ENCODE results near the gene IL17RD.

The IL17RD gene

DNA sequence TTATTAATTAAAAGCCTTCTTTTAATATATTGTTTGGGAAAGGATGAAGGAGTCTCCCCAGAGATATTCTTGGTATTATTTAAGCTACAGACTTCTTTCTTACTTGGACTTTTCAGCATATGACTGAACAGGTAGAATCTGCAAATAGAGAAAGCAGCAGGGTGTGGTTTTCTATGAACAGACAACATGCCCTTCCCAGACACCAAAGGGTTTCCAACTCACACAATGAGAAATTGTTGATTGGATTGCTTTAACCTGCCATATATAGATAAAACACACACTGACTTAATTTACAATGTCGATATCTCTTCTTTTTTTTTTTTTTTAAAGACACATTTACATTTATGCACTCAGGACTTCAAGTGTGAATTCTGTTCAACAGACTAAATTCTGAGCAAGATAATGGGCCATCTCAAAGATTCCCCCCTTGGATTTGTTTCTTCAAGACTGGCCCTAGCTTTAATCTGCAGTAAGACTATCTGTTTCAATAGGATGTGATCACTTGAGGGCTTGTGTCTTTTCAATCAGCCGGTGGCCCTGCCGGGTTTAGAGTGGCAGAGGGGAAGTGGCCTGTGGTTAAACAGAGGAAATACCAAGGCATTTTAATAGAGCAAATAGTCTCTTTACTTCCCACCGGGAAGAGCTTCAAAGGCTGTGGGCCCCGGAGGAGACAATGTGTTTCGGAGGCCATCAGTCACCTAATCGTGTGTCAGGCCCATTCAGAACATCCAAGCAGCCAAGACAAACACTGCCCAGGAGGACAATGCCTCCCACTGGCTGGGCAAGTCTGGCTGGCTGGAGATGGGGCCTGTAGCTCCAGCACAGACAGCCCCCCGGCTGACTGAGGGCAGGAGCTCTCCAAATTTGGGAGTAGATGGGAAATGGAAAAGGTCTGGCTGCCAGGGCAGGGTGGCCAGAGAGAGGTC is 6.1 kb downstream of the IL17RD start:
- peak; percentile 42 for DNase-seq (ENCODE audit: low spot score)

- DNase-seq (ENCODE audit: low spot score) = no peak
Observed at GRCh38 chr3:57158325-57158724, 6.8 kb downstream of the IL17RD start.

DNA sequence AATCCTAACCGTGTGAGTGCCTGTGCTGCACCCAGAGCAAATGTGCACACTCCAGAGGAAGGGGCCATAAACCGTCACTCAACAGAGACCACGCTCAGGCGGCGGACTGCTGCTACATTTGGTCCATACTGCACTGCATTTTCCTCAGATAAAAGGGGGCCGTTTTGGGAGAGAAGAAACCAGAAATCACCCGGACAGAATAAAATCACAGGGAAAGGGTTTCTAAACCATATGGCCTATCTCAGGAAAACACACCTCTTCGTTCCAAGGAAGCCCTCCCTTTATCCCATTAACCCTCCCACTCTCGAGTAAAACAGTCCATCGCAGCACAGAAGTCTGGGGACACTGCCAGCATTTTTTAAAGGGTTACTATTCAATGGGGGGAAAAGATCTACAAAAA is 7.6 kb downstream of the IL17RD start:
- no peak for DNase-seq (ENCODE audit: low spot score)

GRCh38 chr3:57155310-57155643 is 9.9 kb downstream of the IL17RD start:
- no peak for DNase-seq (ENCODE audit: low spot score)

DNA sequence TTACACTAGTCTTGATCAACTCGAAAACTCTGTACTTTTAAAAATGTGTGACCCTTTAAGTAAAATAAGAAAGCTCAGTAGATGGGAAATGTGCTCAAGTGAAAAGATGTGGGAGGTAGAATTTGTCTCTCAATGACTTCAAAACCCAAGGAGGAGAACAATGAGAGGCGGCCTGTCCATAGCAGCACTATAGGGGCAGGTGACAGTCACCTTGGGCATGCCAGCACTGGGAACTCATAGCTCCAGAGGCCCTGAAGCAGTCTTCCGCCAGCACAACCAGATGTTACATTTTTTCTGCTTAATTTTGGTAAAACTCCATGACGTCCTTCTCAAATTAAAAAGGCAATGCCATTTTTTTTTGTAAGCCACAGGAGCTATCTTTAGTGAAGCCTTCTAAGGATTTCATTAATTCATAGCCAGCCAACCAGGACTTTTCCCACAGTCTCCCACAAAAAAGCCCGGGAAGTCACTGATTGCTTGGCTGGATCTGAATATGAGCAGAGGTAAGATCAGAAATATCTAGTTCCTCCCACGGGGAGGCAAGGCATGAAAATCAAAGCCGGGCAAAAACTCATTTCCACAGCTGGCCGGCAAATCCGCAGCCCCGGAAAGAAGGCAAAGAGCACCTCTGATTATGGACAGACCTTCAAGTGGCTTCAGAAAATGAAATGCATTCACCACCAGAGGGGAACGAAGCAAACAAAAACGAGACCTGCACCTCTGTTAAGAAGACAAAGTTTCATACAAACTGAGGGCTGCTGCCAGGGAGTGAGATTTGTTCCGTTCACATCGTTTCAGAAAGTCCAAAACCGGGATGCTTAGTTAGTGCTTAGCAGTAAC is 10.5 kb downstream of the IL17RD start:
- no peak for DNase-seq (ENCODE audit: low spot score)

DNA sequence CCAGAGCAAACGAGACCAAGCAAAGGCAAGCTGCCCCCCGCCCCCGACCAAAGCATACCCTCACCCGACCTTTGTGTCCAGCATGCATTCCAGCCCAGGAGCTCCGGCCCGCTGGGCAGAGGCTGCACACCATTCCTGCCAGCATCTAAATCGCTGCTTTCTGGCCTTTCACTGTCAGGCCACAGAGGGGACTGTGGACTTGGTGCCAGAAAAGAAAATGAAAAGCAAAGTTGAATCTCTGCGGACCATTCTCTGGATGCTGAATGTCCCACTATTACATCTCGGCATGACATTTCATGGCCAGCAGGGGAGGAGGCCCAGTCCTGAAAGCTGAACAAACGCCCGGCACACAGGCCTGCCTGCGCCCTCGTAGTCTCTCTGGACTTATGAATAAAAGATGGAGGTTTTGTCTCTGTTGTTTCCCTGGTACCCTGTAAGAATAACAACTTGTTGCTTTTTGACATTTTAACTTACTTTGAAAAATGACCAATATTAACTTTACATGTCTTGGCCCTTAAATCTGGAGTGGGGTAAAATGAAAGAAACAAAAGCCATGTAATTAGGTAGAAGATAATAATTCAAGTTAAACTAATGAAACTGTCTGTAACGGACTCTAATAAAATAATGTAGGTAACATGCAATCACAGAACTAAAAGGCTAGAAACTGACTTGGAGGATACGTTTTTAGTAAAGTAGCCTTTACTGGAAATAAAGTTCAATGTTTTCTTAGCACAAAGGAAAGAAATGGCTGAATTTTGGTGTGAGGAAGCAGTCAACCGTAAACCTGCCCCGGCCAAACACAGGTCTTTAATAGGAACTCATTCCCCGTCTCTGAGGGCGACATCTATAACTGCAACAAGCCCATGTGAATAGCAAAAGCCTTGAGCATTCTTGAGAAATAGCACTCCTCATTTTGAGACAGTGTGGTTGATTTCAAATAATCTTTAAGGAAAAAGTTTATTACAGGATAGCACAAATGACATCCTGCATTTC is 12.7 kb downstream of the IL17RD start:
- peak; percentile 50 for DNase-seq (ENCODE audit: low spot score)

- no peak for DNase-seq (ENCODE audit: low spot score)
Observed at GRCh38 chr3:57151749-57152148, 13.4 kb downstream of the IL17RD start.

DNA sequence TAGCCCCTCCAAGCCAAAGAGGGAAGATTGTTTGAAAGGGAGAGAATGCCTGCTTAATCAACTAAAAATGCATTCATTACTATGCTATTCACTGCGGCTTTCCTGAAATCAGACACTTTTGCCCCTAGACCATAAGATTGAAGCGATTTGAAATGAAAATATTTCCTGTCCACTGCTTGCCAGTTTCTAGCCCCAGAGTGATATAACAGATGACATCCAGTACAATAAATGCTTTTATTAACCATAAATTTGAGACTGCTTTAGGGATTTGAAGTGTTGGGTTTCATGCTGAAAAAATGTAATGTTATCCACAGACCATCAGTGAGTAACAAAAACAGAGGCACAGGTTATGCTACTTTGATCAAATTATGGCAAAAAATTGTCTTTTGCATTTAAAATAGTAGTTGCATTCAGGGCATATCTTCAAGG is 14.1 kb downstream of the IL17RD start:
- no peak for DNase-seq (ENCODE audit: low spot score)

GRCh38 chr3:57150113-57150581 is 15.0 kb downstream of the IL17RD start:
- no peak for DNase-seq (ENCODE audit: low spot score)

- DNase-seq (ENCODE audit: low spot score) = no peak
Observed at GRCh38 chr3:57147071-57147470, 18.1 kb downstream of the IL17RD start.

GRCh38 chr3:57145852-57146251 is 19.3 kb downstream of the IL17RD start:
- DNase-seq (ENCODE audit: low spot score) = no peak

GRCh38 chr3:57144952-57145351 is 20.2 kb downstream of the IL17RD start:
- no peak for DNase-seq (ENCODE audit: low spot score)

GRCh38 chr3:57143886-57144459 is 21.2 kb downstream of the IL17RD start:
- no peak for DNase-seq (ENCODE audit: low spot score)

DNA sequence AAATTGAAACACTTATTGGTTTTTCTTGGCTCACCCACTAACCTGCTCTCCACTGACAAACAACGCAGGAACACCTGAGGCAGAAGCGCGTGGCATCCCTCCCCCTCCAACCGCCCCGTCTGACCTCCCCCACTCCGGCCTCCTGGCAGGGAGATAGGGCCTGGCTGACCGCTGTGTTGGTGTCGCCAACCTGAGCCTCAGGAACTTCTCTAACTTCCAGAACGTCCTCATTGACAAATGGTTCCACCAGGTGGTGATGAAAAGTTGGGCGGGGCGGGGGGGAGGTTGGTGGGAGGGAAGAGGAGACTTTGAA is 22.8 kb downstream of the IL17RD start:
- no peak for DNase-seq (ENCODE audit: low spot score)

DNA sequence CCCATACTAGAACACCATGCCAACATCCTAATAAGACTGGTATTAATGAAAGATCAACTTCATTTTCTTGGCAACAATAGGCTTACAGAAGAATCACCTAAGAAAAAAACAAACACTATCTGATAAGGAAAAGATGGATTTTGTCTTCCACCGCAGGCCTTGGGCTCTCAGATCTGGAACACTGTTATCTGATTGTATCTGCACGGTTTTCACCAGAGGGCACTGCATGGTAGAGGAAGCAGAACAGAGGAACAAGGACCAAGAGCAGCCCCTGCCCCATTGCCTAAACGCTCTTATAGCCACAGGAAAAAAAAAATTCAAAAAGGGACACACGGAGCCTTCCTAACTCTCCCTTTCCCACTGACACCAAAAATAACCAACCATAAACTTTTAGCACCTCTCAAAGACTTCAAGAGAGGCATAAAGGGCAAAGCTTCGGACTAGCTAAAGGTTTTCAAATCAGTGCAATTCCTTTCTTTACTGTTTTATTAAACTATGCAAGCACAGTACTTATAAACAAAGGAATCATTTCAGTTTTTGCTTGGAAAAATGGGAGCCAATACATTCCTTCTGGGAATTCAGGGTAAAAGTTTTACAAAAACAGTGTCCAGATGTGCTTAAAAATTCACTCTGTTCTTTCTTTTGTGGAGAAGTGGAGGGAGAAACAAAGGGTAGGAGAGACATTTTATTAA is 23.3 kb downstream of the IL17RD start:
- no peak for DNase-seq (ENCODE audit: low spot score)

DNA sequence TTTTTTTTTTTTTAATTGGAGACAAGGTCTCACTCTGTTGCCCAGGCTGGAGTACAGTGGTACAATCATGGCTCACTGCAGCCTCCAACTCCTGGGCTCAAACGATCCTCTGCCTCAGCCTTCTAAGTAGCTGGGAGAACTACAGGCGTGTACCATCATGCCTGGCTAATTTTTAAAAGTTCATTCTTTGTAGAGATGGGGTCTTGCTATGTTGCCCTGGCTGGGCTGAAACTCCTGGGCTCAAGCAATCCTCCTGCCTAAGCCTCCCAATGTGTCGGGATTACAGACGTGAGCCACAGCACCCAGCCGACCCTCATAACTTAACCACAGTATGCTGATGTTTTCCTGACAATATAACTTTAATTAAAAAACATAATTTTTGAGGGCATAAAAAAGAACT is 24.3 kb downstream of the IL17RD start:
- no peak for DNase-seq (ENCODE audit: low spot score)

- no peak for DNase-seq (ENCODE audit: low spot score)
Observed at GRCh38 chr3:57135964-57136719, 29.0 kb downstream of the IL17RD start.

GRCh38 chr3:57133157-57133556 is 32.0 kb downstream of the IL17RD start:
- no peak for DNase-seq (ENCODE audit: low spot score)

GRCh38 chr3:57132674-57133073 is 32.5 kb downstream of the IL17RD start:
- DNase-seq (ENCODE audit: low spot score) = no peak

- DNase-seq (ENCODE audit: low spot score) = no peak
Observed at GRCh38 chr3:57131210-57131588, 34.0 kb downstream of the IL17RD start.
